ENCODE results near the gene ADCY1.

The ADCY1 gene

GRCh38 chr7:45714521-45714820 is 140.3 kb downstream of the ADCY1 start:
- TF ChIP-seq CTCF (IDR thresholded peaks at IDR 0.05), result no peak

- TF ChIP-seq CTCF (IDR thresholded peaks at IDR 0.05), result no peak
These were observed 141.5 kb downstream of the ADCY1 start for GRCh38 chr7:45715471-45716352.

- TF ChIP-seq CTCF (IDR thresholded peaks at IDR 0.05), result no peak
These were observed 142.4 kb downstream of the ADCY1 start for GRCh38 chr7:45716380-45717203.

- TF ChIP-seq CTCF (IDR thresholded peaks at IDR 0.05), result no peak
These were observed 143.5 kb downstream of the ADCY1 start for GRCh38 chr7:45717537-45718235.

GRCh38 chr7:45718464-45719330 is 144.5 kb downstream of the ADCY1 start:
- TF ChIP-seq CTCF (IDR thresholded peaks at IDR 0.05), result no peak

- TF ChIP-seq CTCF (IDR thresholded peaks at IDR 0.05), result no peak
These were observed 146.8 kb downstream of the ADCY1 start for GRCh38 chr7:45720989-45721388.

Data from LNCAP (cell line).